ENCODE results near the gene RND1.
"Not testable (repeated sequence)": the region's sequence is repeated elsewhere in the genome, so short reads cannot be mapped to it uniquely, and the experiment has no call there.

Gene RND1

GRCh38 chr12:48865281-48866051, at the start of gene RND1:
TSS of gene RND1 (minus strand) at chr12:48865870. CDS start at chr12:48865767, 103 bp downstream.
- DNase-seq (ENCODE audit: low read depth in 1 of 2, low spot score in 1 of 2) = peak; percentile 64 to 65

DNA sequence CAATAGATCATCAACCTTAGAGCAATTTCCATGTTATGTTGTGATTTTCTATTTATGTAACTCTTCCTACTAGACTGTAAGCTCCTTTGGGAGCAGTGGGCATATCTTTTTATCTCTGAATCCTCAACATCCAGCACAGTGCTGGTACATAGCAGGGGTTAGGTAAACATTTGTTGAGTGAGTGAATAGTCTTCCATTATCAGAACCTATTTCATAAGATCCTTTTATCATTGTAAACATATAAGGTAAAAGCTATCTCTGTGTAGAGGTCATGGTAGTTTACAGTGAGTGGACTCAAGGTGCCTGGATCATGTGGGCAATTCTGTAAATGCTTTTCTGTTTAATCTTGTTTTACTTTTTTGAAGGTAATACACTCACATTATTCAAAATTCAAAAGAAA, 44.5 kb upstream of the RND1 start:
- DNase-seq (ENCODE audit: low read depth in 1 of 2, low spot score in 1 of 2) = no peak

- DNase-seq (ENCODE audit: low read depth in 1 of 2, low spot score in 1 of 2) = not testable (repeated sequence)
Observed at GRCh38 chr12:48909698-48910097, 44.0 kb upstream of the RND1 start.

GRCh38 chr12:48907245-48907644, 41.6 kb upstream of the RND1 start:
- DNase-seq (ENCODE audit: low read depth in 1 of 2, low spot score in 1 of 2) = no peak

- peak; percentile 65 to 68 for DNase-seq (ENCODE audit: low read depth in 1 of 2, low spot score in 1 of 2)
Observed at GRCh38 chr12:48903982-48904411, 38.3 kb upstream of the RND1 start.

GRCh38 chr12:48903363-48903981, 37.8 kb upstream of the RND1 start:
- no peak for DNase-seq (ENCODE audit: low read depth in 1 of 2, low spot score in 1 of 2)

DNA sequence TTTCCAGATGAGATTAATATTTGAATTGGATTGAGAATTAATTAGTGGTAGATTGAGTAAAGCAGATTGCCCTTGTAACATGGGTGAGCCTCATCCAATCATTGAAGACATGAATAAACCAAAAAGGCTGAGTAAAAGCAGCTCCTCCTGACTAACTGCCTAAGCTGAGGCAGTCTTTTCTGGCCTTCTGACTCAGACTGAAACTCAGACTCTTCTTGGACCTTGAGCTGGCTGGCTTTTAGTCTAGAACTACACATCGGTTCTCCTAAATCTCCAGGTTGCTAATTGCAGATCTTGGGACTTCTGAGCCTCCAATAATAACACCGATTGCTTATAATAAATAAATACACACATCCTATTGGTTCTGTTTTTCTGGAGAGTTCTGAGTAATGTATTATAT, 35.6 kb upstream of the RND1 start:
- DNase-seq (ENCODE audit: low read depth in 1 of 2, low spot score in 1 of 2) = no peak

- DNase-seq (ENCODE audit: low read depth in 1 of 2, low spot score in 1 of 2) = no peak
Observed at GRCh38 chr12:48899651-48900050, 34.0 kb upstream of the RND1 start.

DNA sequence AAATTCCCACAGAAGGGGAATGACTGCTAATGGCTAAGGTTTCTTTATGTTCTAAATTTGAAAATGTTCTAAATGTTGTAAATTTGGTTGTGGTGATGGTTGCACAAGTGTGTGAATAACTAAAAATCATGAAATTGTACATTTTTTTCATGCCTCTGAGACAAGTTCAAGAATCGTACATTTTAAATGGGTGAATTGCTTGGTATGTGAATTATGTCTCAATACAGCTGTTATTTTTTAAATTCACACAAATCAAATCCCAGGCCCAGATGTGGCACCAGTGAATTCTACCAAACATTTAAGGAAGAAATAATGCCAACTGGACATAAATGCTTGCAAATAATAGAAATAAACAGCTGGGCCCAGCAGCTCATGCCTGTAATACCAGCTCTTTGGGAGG, 28.6 kb upstream of the RND1 start:
- no peak for DNase-seq (ENCODE audit: low read depth in 1 of 2, low spot score in 1 of 2)

- peak; percentile 57 to 64 for DNase-seq (ENCODE audit: low read depth in 1 of 2, low spot score in 1 of 2)
Observed at GRCh38 chr12:48890657-48891418, 25.2 kb upstream of the RND1 start.

- DNase-seq (ENCODE audit: low read depth in 1 of 2, low spot score in 1 of 2) = no peak
Observed at GRCh38 chr12:48889679-48890078, 24.0 kb upstream of the RND1 start.

- DNase-seq (ENCODE audit: low read depth in 1 of 2, low spot score in 1 of 2) = no peak
Observed at GRCh38 chr12:48883305-48884161, 17.9 kb upstream of the RND1 start.

GRCh38 chr12:48882972-48883304, 17.3 kb upstream of the RND1 start:
- no peak for DNase-seq (ENCODE audit: low read depth in 1 of 2, low spot score in 1 of 2)

GRCh38 chr12:48882315-48882687, 16.6 kb upstream of the RND1 start:
- no peak for DNase-seq (ENCODE audit: low read depth in 1 of 2, low spot score in 1 of 2)

GRCh38 chr12:48881686-48882314, 16.1 kb upstream of the RND1 start:
- DNase-seq (ENCODE audit: low read depth in 1 of 2, low spot score in 1 of 2) = no peak

DNA sequence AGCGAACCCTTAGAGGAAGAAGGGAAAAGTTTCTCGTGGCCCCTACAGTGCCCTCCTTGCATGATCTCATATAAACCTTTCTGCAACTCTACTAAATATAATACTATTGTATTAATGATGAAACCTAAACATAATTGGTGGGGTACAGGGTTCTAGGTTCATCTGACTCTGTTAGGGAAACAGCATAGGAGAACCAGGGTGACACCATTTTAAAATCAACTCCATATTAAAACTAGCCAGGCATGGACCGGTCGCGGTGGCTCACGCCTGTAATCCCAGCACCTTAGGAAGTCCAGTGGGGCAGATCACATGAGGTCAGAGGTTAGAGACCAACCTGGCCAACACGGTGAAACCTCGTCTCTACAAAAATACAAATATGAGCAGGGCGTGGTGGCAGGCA, 15.0 kb upstream of the RND1 start:
- DNase-seq (ENCODE audit: low read depth in 1 of 2, low spot score in 1 of 2) = no peak

DNA sequence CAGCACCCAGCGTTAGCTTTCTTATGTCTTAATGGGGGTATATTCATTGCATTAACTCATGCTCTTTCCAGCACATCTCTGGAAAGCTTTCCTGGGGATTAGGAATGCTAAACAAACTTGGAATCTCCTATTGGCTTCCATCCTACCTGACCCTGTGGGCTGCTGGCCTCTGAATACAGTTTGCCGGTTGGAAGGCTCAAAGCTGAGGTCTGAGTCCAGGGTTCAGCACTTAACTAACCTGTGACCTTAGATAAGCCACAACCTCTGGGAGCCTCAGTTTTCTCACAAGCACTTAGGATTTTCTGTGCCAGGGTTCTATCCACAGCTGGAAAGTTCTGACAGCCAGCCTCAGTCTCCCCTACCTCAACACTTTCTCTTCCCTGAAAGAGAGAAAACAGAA, 12.9 kb upstream of the RND1 start:
- DNase-seq (ENCODE audit: low read depth in 1 of 2, low spot score in 1 of 2) = no peak

GRCh38 chr12:48875944-48876515, 10.4 kb upstream of the RND1 start:
- DNase-seq (ENCODE audit: low read depth in 1 of 2, low spot score in 1 of 2) = no peak

DNA sequence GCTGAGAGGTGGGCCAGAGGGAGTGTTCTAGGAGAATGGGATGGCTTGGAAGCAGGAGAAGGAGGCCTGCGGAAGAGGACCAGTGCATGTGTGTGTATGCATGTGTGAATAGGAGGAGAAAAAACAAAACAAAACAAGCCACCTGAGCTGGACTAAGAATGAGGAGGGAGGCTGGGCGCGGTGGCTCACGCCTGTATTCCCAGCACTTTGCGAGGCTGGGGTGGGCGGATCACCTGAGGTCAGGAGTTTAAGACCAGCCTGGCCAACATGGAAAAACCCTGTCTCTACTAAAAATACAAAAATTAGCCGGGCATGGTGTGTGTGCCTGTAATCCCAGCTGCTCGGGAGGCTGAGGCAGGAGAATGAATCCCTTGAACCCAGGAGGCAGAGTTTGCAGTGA, 7.9 kb upstream of the RND1 start:
- DNase-seq (ENCODE audit: low read depth in 1 of 2, low spot score in 1 of 2) = not testable (repeated sequence)

DNA sequence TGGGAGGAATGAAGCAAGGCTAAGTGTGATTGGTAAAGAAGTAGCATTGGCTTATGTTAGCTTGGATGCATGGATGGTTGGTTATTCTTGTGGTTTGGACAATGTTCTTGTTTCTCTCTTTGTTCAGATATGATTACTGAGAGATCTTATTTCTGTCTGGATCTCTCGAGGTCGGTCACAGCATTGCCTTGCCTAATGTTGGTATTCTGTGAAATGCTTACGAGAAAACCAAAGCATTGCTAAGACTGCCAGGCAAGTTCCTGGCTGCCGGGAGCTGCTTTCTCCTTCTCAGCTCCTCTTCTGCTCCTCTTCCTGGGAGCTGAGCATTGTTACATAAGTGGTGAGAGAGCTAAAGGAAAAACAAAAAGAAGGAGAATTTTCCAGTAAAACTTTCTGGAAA, 7.4 kb upstream of the RND1 start:
- no peak for DNase-seq (ENCODE audit: low read depth in 1 of 2, low spot score in 1 of 2)

Measured in stimulated activated CD4-positive, alpha-beta T cell treated with anti-CD3 and anti-CD28 coated beads, Interleukin-15, amount 100 ng/mL, for 1 hour (primary cell).